Measurements from ENCODE around the gene CFAP299. TPM values are rescaled to one million over a fixed set of nuclear protein-coding genes. Genes with fewer than 3 reads are reported as not detected.
"Not testable (repeated sequence)": the region's sequence is repeated elsewhere in the genome, so short reads cannot be mapped to it uniquely, and the experiment has no call there.

Gene CFAP299
- polyA plus RNA-seq, 2 donors = not detected

- 77 to 79% methylated on average over 4 of the region's 4 CpGs for WGBS, 2 donors
- Histone ChIP-seq H3K27me3 (ENCODE audit: control insufficient read depth in 1 of 2, insufficient read depth in 2 of 2, low read length in 2 of 2) (no peaks in the 10 kb centered on the region), H3K9me3 (ENCODE audit: control insufficient read depth in 2 of 2, insufficient read depth in 1 of 2, low read depth in 1 of 2, low read length in 1 of 2) (no peaks in the 10 kb centered on the region)
Measured at GRCh38 chr4:80321776-80322175, 13.8 kb upstream of the CFAP299 start.

GRCh38 chr4:80322716-80323115, 12.8 kb upstream of the CFAP299 start:
- no peak overlapping the region for H3K4me3 ChIP-seq (ENCODE audit: low read depth in 1 of 2, low read length in 2 of 2)
- H3K27ac ChIP-seq (ENCODE audit: low read depth in 2 of 2, low read length in 1 of 2) = no peak overlapping the region
- no peaks in the 10 kb centered on the region for H3K27me3 ChIP-seq (ENCODE audit: control insufficient read depth in 1 of 2, insufficient read depth in 2 of 2, low read length in 2 of 2)
- no peaks in the 10 kb centered on the region for H3K36me3 ChIP-seq (ENCODE audit: control insufficient read depth in 2 of 2, insufficient read depth in 2 of 2, low read length in 1 of 2)
- H3K4me1 ChIP-seq (ENCODE audit: control insufficient read depth in 2 of 2, insufficient read depth in 2 of 2, low read length in 1 of 2) = no peaks in the 10 kb centered on the region
- H3K9me3 ChIP-seq (ENCODE audit: control insufficient read depth in 2 of 2, insufficient read depth in 1 of 2, low read depth in 1 of 2, low read length in 1 of 2) = no peaks in the 10 kb centered on the region

More at GRCh38 chr4:80321776-80322175, 13.8 kb upstream of the CFAP299 start:
- Histone ChIP-seq H3K4me3 (ENCODE audit: low read depth in 1 of 2, low read length in 2 of 2) (no peak overlapping the region), H3K4me1 (ENCODE audit: control insufficient read depth in 2 of 2, insufficient read depth in 2 of 2, low read length in 1 of 2) (no peaks in the 10 kb centered on the region), H3K27ac (ENCODE audit: low read depth in 2 of 2, low read length in 1 of 2) (no peak overlapping the region), H3K36me3 (ENCODE audit: control insufficient read depth in 2 of 2, insufficient read depth in 2 of 2, low read length in 1 of 2) (no peaks in the 10 kb centered on the region)

GRCh38 chr4:80324171-80324570, 11.4 kb upstream of the CFAP299 start:
- Histone ChIP-seq H3K27ac (ENCODE audit: low read depth in 2 of 2, low read length in 1 of 2) (no peak overlapping the region), H3K27me3 (ENCODE audit: control insufficient read depth in 1 of 2, insufficient read depth in 2 of 2, low read length in 2 of 2) (no peaks in the 10 kb centered on the region), H3K4me3 (ENCODE audit: low read depth in 1 of 2, low read length in 2 of 2) (no peak overlapping the region), H3K36me3 (ENCODE audit: control insufficient read depth in 2 of 2, insufficient read depth in 2 of 2, low read length in 1 of 2) (no peaks in the 10 kb centered on the region), H3K9me3 (ENCODE audit: control insufficient read depth in 2 of 2, insufficient read depth in 1 of 2, low read depth in 1 of 2, low read length in 1 of 2) (no peaks in the 10 kb centered on the region), H3K4me1 (ENCODE audit: control insufficient read depth in 2 of 2, insufficient read depth in 2 of 2, low read length in 1 of 2) (no peaks in the 10 kb centered on the region)
- 78 to 86% methylated on average over 6 of the region's 6 CpGs for WGBS, 2 donors

- 68 to 78% methylated on average over 2 of the region's 2 CpGs for WGBS, 2 donors
- Histone ChIP-seq H3K27me3 (ENCODE audit: control insufficient read depth in 1 of 2, insufficient read depth in 2 of 2, low read length in 2 of 2) (no peaks in the 10 kb centered on the region), H3K36me3 (ENCODE audit: control insufficient read depth in 2 of 2, insufficient read depth in 2 of 2, low read length in 1 of 2) (no peaks in the 10 kb centered on the region), H3K9me3 (ENCODE audit: control insufficient read depth in 2 of 2, insufficient read depth in 1 of 2, low read depth in 1 of 2, low read length in 1 of 2) (no peaks in the 10 kb centered on the region), H3K4me3 (ENCODE audit: low read depth in 1 of 2, low read length in 2 of 2) (no peak overlapping the region), H3K4me1 (ENCODE audit: control insufficient read depth in 2 of 2, insufficient read depth in 2 of 2, low read length in 1 of 2) (peaks cover 2 to 4% of the 10 kb centered on the region in 2 donors), H3K27ac (ENCODE audit: low read depth in 2 of 2, low read length in 1 of 2) (no peak overlapping the region)
Measured at GRCh38 chr4:80331693-80332092, 3.8 kb upstream of the CFAP299 start.

GRCh38 chr4:80333121-80333520, 2.4 kb upstream of the CFAP299 start:
- Histone ChIP-seq H3K4me3 (ENCODE audit: low read depth in 1 of 2, low read length in 2 of 2) (no peak overlapping the region), H3K9me3 (ENCODE audit: control insufficient read depth in 2 of 2, insufficient read depth in 1 of 2, low read depth in 1 of 2, low read length in 1 of 2) (no peaks in the 10 kb centered on the region), H3K27ac (ENCODE audit: low read depth in 2 of 2, low read length in 1 of 2) (no peak overlapping the region), H3K4me1 (ENCODE audit: control insufficient read depth in 2 of 2, insufficient read depth in 2 of 2, low read length in 1 of 2) (peaks cover 2 to 4% of the 10 kb centered on the region in 2 donors), H3K27me3 (ENCODE audit: control insufficient read depth in 1 of 2, insufficient read depth in 2 of 2, low read length in 2 of 2) (no peaks in the 10 kb centered on the region), H3K36me3 (ENCODE audit: control insufficient read depth in 2 of 2, insufficient read depth in 2 of 2, low read length in 1 of 2) (no peaks in the 10 kb centered on the region)
- 58 to 62% methylated on average over 4 of the region's 4 CpGs for WGBS, 2 donors

GRCh38 chr4:80334568-80334967, 962 bp upstream of the CFAP299 start:
- Histone ChIP-seq H3K27ac (ENCODE audit: low read depth in 2 of 2, low read length in 1 of 2) (no peak overlapping the region), H3K4me1 (ENCODE audit: control insufficient read depth in 2 of 2, insufficient read depth in 2 of 2, low read length in 1 of 2) (peaks cover 2 to 4% of the 10 kb centered on the region in 2 donors), H3K27me3 (ENCODE audit: control insufficient read depth in 1 of 2, insufficient read depth in 2 of 2, low read length in 2 of 2) (peaks cover 0 to 3% of the 10 kb centered on the region in 2 donors), H3K9me3 (ENCODE audit: control insufficient read depth in 2 of 2, insufficient read depth in 1 of 2, low read depth in 1 of 2, low read length in 1 of 2) (no peaks in the 10 kb centered on the region), H3K36me3 (ENCODE audit: control insufficient read depth in 2 of 2, insufficient read depth in 2 of 2, low read length in 1 of 2) (no peaks in the 10 kb centered on the region), H3K4me3 (ENCODE audit: low read depth in 1 of 2, low read length in 2 of 2) (no peak overlapping the region)
- WGBS, 2 donors = 70 to 75% methylated on average over 1 of the region's 1 CpG

GRCh38 chr4:80335226-80335553, 340 bp upstream of the CFAP299 start:
- H3K36me3 ChIP-seq (ENCODE audit: control insufficient read depth in 2 of 2, insufficient read depth in 2 of 2, low read length in 1 of 2) = no peaks in the 10 kb centered on the region
- H3K4me1 ChIP-seq (ENCODE audit: control insufficient read depth in 2 of 2, insufficient read depth in 2 of 2, low read length in 1 of 2) = peaks cover 2 to 4% of the 10 kb centered on the region in 2 donors
- H3K4me3 ChIP-seq (ENCODE audit: low read depth in 1 of 2, low read length in 2 of 2) = peak overlapping the region; percentile 47 to 50
- WGBS, 2 donors = 8 to 16% methylated on average over 3 of the region's 3 CpGs
- H3K27me3 ChIP-seq (ENCODE audit: control insufficient read depth in 1 of 2, insufficient read depth in 2 of 2, low read length in 2 of 2) = peaks cover 0 to 3% of the 10 kb centered on the region in 2 donors
- H3K9me3 ChIP-seq (ENCODE audit: control insufficient read depth in 2 of 2, insufficient read depth in 1 of 2, low read depth in 1 of 2, low read length in 1 of 2) = no peaks in the 10 kb centered on the region
- no peak overlapping the region for H3K27ac ChIP-seq (ENCODE audit: low read depth in 2 of 2, low read length in 1 of 2)

GRCh38 chr4:80336582-80336981, 1.1 kb downstream of the CFAP299 start:
- 20 to 30% methylated on average over 10 of the region's 10 CpGs for WGBS, 2 donors
- Histone ChIP-seq H3K4me1 (ENCODE audit: control insufficient read depth in 2 of 2, insufficient read depth in 2 of 2, low read length in 1 of 2) (peaks cover 2 to 4% of the 10 kb centered on the region in 2 donors), H3K4me3 (ENCODE audit: low read depth in 1 of 2, low read length in 2 of 2) (no peak overlapping the region), H3K36me3 (ENCODE audit: control insufficient read depth in 2 of 2, insufficient read depth in 2 of 2, low read length in 1 of 2) (no peaks in the 10 kb centered on the region), H3K9me3 (ENCODE audit: control insufficient read depth in 2 of 2, insufficient read depth in 1 of 2, low read depth in 1 of 2, low read length in 1 of 2) (no peaks in the 10 kb centered on the region), H3K27me3 (ENCODE audit: control insufficient read depth in 1 of 2, insufficient read depth in 2 of 2, low read length in 2 of 2) (peaks cover 0 to 3% of the 10 kb centered on the region in 2 donors), H3K27ac (ENCODE audit: low read depth in 2 of 2, low read length in 1 of 2) (no peak overlapping the region)

- no peak overlapping the region for H3K4me3 ChIP-seq (ENCODE audit: low read depth in 1 of 2, low read length in 2 of 2)
- no peaks in the 10 kb centered on the region for H3K36me3 ChIP-seq (ENCODE audit: control insufficient read depth in 2 of 2, insufficient read depth in 2 of 2, low read length in 1 of 2)
- no peak overlapping the region for H3K27ac ChIP-seq (ENCODE audit: low read depth in 2 of 2, low read length in 1 of 2)
- peaks cover 0 to 3% of the 10 kb centered on the region in 2 donors for H3K27me3 ChIP-seq (ENCODE audit: control insufficient read depth in 1 of 2, insufficient read depth in 2 of 2, low read length in 2 of 2)
- H3K4me1 ChIP-seq (ENCODE audit: control insufficient read depth in 2 of 2, insufficient read depth in 2 of 2, low read length in 1 of 2) = peaks cover 2 to 4% of the 10 kb centered on the region in 2 donors
- WGBS, 2 donors = 38 to 50% methylated on average over 2 of the region's 2 CpGs
- H3K9me3 ChIP-seq (ENCODE audit: control insufficient read depth in 2 of 2, insufficient read depth in 1 of 2, low read depth in 1 of 2, low read length in 1 of 2) = no peaks in the 10 kb centered on the region
Measured at GRCh38 chr4:80340036-80340435, 4.5 kb downstream of the CFAP299 start.

- not testable (repeated sequence) for H3K27ac ChIP-seq (ENCODE audit: low read depth in 2 of 2, low read length in 1 of 2); H3K27me3 ChIP-seq (ENCODE audit: control insufficient read depth in 1 of 2, insufficient read depth in 2 of 2, low read length in 2 of 2); H3K36me3 ChIP-seq (ENCODE audit: control insufficient read depth in 2 of 2, insufficient read depth in 2 of 2, low read length in 1 of 2)
Measured at GRCh38 chr4:80342684-80343083, 7.2 kb downstream of the CFAP299 start.

More at GRCh38 chr4:80342684-80343083, 7.2 kb downstream of the CFAP299 start:
- not testable (repeated sequence) for H3K4me3 ChIP-seq (ENCODE audit: low read depth in 1 of 2, low read length in 2 of 2); H3K9me3 ChIP-seq (ENCODE audit: control insufficient read depth in 2 of 2, insufficient read depth in 1 of 2, low read depth in 1 of 2, low read length in 1 of 2); H3K4me1 ChIP-seq (ENCODE audit: control insufficient read depth in 2 of 2, insufficient read depth in 2 of 2, low read length in 1 of 2)
